ENCODE data around the gene MMP10.

Gene MMP10

GRCh38 chr11:102763440-102763839, 17.0 kb downstream of the MMP10 start:
- Histone ChIP-seq H3K27me3 (ENCODE audit: low read depth, low read length) (no peaks in the 10 kb centered on the region), H3K79me2 (ENCODE audit: low read length) (no peaks in the 10 kb centered on the region), H3K4me2 (ENCODE audit: low read length) (no peak overlapping the region), H3K27ac (ENCODE audit: low read length) (no peak overlapping the region), H3K4me1 (ENCODE audit: low read length) (no peaks in the 10 kb centered on the region), H3K4me3 (ENCODE audit: low read length) (no peak overlapping the region), H4K20me1 (ENCODE audit: insufficient read depth, low read length) (no peaks in the 10 kb centered on the region), H2AFZ (ENCODE audit: low read depth, low read length) (no peak overlapping the region), H3K9me3 (ENCODE audit: insufficient read depth, low read length) (no peaks in the 10 kb centered on the region), H3K9ac (ENCODE audit: low read length) (no peak overlapping the region), H3K36me3 (replicated peaks; ENCODE audit: low read depth, low read length) (no peaks in the 10 kb centered on the region)
- TF ChIP-seq CTCF (IDR thresholded peaks at IDR 0.05; ENCODE audit: low read depth, low read length), result no peak
- no peak for TF ChIP-seq EZH2phosphoT487 (IDR thresholded peaks at IDR 0.05; ENCODE audit: low read depth)

GRCh38 chr11:102762361-102762767, 18.1 kb downstream of the MMP10 start:
- Histone ChIP-seq H3K9me3 (ENCODE audit: insufficient read depth, low read length) (no peaks in the 10 kb centered on the region), H3K4me2 (ENCODE audit: low read length) (no peak overlapping the region), H3K79me2 (ENCODE audit: low read length) (no peaks in the 10 kb centered on the region), H3K4me1 (ENCODE audit: low read length) (peaks cover 6% of the 10 kb centered on the region; the same call in 1 of the 2 replicates), H3K27ac (ENCODE audit: low read length) (no peak overlapping the region), H3K4me3 (ENCODE audit: low read length) (no peak overlapping the region), H3K36me3 (replicated peaks; ENCODE audit: low read depth, low read length) (no peaks in the 10 kb centered on the region), H2AFZ (ENCODE audit: low read depth, low read length) (no peak overlapping the region), H3K27me3 (ENCODE audit: low read depth, low read length) (no peaks in the 10 kb centered on the region), H4K20me1 (ENCODE audit: insufficient read depth, low read length) (no peaks in the 10 kb centered on the region), H3K9ac (ENCODE audit: low read length) (no peak overlapping the region)
- TF ChIP-seq EZH2phosphoT487 (IDR thresholded peaks at IDR 0.05; ENCODE audit: low read depth) (no peak), CTCF (IDR thresholded peaks at IDR 0.05; ENCODE audit: low read depth, low read length) (no peak)

GRCh38 chr11:102761646-102762238, 18.7 kb downstream of the MMP10 start:
- H3K4me2 ChIP-seq (ENCODE audit: low read length), result no peak overlapping the region
- H3K9me3 ChIP-seq (ENCODE audit: insufficient read depth, low read length), result no peaks in the 10 kb centered on the region
- H3K4me1 ChIP-seq (ENCODE audit: low read length), result peaks cover 6% of the 10 kb centered on the region; the same call in 1 of the 2 replicates
- H3K4me3 ChIP-seq (ENCODE audit: low read length), result no peak overlapping the region
- no peaks in the 10 kb centered on the region for H4K20me1 ChIP-seq (ENCODE audit: insufficient read depth, low read length)
- no peak for TF ChIP-seq EZH2phosphoT487 (IDR thresholded peaks at IDR 0.05; ENCODE audit: low read depth)
- no peak for TF ChIP-seq CTCF (IDR thresholded peaks at IDR 0.05; ENCODE audit: low read depth, low read length)
- H3K27me3 ChIP-seq (ENCODE audit: low read depth, low read length), result no peaks in the 10 kb centered on the region
- H3K9ac ChIP-seq (ENCODE audit: low read length), result no peak overlapping the region
- no peak overlapping the region for H3K27ac ChIP-seq (ENCODE audit: low read length)
- no peaks in the 10 kb centered on the region for H3K36me3 ChIP-seq (replicated peaks; ENCODE audit: low read depth, low read length)
- H2AFZ ChIP-seq (ENCODE audit: low read depth, low read length), result no peak overlapping the region
- no peaks in the 10 kb centered on the region for H3K79me2 ChIP-seq (ENCODE audit: low read length)

- H3K9ac ChIP-seq (ENCODE audit: low read length), result no peak overlapping the region
- H3K27me3 ChIP-seq (ENCODE audit: low read depth, low read length), result no peaks in the 10 kb centered on the region
- H3K4me1 ChIP-seq (ENCODE audit: low read length), result peaks cover 6% of the 10 kb centered on the region; the same call in 1 of the 2 replicates
- no peak overlapping the region for H3K27ac ChIP-seq (ENCODE audit: low read length)
- no peak overlapping the region for H3K4me3 ChIP-seq (ENCODE audit: low read length)
- no peaks in the 10 kb centered on the region for H4K20me1 ChIP-seq (ENCODE audit: insufficient read depth, low read length)
- TF ChIP-seq EZH2phosphoT487 (IDR thresholded peaks at IDR 0.05; ENCODE audit: low read depth) (no peak), CTCF (IDR thresholded peaks at IDR 0.05; ENCODE audit: low read depth, low read length) (no peak)
- no peak overlapping the region for H3K4me2 ChIP-seq (ENCODE audit: low read length)
- H2AFZ ChIP-seq (ENCODE audit: low read depth, low read length), result no peak overlapping the region
- no peaks in the 10 kb centered on the region for H3K36me3 ChIP-seq (replicated peaks; ENCODE audit: low read depth, low read length)
- H3K9me3 ChIP-seq (ENCODE audit: insufficient read depth, low read length), result no peaks in the 10 kb centered on the region
- H3K79me2 ChIP-seq (ENCODE audit: low read length), result no peaks in the 10 kb centered on the region
Measured at GRCh38 chr11:102760344-102761035, 19.9 kb downstream of the MMP10 start.

Data from OCI-LY3 (cell line).